Heart left ventricle (tissue), 13 donors: ENCODE results near the gene ARHGAP18.

Experiments used
- POLR2A ChIP-seq, 2 donors: fragments of 450-650 bp; IDR thresholded peaks; one replicate each; pipeline ENCODE4 v1.6.1; 2017; ENCODE audit warnings: antibody characterized with exemption in 2 of 2, mild to moderate bottlenecking in 2 of 2, moderate library complexity in 2 of 2
- TF ChIP-seq, protein P1 (sequence below), 12 donors: fragments of 200-600 bp; sonication (generic) in 4 of 12; IDR thresholded peaks; one replicate each; pipeline versions ENCODE4 v1.5.0 to v1.8.0; 2018 to 2022; ENCODE audit warnings: antibody characterized with exemption in 12 of 12, mild to moderate bottlenecking in 5 of 12
- donor health status: ischemic (EF 13 %, LVEDD 7.1; RV severe dilation, severe dysfunction).
- donor health status: DM: no; HTN: yes; CAD: no.
- donor health status: DM: no; HTN: no; CAD: no.
- donor health status: ischemic (EF 25% LVEDD 6.9; RV normal size, moderate dysfunction).
- donor health status: ischemic (EF 25% LVEDD 5.7; RV mildly dilated, moderate dysfunction).
- donor health status: ischemic (EF 35%, LVEDD 5.7; RV mildly dilated, moderate dysfunction).
- donor health status: nonischemic (EF 11% LVEDD 7.7; RV severe dilation, severe dysfunction).
- donor health status: DM: yes; HTN: yes; CAD: no.
- donor health status: PGD.
- donor health status: ischemic (EF 29% LVEDD 5.4; RV normal size, mild dysfunction).
- donor health status: nonischemic (EF 23%, LVEDD 6.1; RV moderate dilation, normal function).

DNA sequence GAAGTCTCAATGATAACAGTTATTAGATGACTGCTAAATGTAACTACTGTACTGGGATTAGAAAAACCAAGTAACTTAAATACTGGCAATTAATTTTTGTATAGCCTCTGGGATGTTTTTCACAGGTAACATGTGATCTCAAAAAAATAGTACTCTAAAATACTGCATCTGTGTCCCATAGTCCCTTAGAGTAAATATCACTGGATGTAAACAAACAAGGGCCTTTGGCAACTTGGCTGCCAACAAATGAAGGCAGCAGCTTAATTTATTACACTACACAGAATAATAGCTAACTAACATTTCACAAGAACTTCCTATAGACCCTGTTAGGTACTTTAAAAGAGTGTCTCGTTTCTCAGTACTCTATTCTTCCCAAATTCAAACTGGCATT lies 14.0 kb downstream of the ARHGAP18 start:
- TF ChIP-seq, protein P1, sequence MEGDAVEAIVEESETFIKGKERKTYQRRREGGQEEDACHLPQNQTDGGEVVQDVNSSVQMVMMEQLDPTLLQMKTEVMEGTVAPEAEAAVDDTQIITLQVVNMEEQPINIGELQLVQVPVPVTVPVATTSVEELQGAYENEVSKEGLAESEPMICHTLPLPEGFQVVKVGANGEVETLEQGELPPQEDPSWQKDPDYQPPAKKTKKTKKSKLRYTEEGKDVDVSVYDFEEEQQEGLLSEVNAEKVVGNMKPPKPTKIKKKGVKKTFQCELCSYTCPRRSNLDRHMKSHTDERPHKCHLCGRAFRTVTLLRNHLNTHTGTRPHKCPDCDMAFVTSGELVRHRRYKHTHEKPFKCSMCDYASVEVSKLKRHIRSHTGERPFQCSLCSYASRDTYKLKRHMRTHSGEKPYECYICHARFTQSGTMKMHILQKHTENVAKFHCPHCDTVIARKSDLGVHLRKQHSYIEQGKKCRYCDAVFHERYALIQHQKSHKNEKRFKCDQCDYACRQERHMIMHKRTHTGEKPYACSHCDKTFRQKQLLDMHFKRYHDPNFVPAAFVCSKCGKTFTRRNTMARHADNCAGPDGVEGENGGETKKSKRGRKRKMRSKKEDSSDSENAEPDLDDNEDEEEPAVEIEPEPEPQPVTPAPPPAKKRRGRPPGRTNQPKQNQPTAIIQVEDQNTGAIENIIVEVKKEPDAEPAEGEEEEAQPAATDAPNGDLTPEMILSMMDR (IDR thresholded peaks at IDR 0.05), result no peak
- TF ChIP-seq POLR2A (IDR thresholded peaks at IDR 0.05), result no peak
